Measurements from ENCODE around the gene TALDO1.

Gene TALDO1

DNA sequence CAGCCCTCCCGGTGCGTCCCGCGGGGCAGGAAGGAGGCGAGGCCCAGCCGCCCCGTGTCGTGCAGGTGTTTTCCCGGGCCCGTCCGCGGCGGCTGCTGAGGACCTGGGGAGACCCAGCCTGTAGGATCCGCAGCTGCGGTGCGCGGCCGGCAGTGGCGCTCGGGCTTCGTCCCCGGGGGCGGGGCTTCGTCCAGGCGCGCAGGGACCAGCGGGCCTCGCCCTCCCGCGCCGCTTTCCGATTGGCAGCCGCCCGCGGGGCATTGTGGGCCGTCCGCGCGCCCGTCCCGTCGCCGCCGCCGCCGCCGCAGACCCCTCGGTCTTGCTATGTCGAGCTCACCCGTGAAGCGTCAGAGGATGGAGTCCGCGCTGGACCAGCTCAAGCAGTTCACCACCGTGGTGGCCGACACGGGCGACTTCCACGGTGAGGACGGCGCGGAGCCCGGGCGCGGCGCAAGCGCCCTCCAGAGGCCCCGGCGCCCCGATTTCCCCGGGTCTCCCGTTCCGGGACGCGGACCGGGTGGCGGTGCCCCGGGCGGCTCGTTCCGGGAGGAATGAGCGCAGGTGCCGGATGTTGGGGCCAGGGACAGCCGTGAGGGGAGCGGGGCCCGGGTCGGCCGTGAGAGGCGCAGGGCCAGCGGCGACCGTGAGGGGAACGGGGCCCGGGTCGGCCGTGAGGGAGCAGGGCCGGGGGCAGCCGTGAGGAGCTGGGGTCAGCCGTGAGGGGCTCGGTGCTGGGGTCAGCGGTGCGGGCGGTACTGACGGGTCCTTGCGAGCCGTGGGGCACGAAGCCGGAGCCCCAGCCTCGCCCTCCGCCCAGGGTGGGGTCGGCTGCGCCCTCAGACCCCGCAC lies at the start of gene TALDO1:
Gene TALDO1, plus strand, starts transcription at position 307 of the 849 bp plus-strand sequence. Its CDS starts 18 bp downstream, at position 325.
- peak; percentile 50 for DNase-seq

DNA sequence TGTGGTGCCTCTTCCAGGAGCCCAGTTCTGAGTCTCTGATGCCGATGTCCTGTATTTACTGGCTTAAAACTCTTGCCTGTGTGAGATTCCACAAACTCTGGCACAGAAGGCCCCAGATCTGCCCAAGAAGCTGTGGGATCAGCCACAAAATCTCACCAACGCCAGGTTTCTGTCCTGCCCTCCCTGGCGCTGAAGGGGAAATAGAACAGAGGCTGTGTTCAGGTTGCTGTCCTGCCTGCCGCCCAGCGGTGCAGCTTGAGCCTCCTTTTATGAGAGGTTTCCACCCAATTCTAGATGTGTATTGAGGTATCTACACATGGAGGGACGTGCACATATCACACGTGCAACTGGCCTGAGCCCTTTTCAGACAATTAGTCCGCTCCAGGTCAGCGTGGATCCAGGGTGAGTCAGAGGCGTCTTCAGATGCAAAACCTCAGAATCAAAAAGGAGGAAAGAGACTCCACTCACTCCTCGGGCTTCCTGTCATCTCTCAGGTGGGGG lies 49.4 kb upstream of the TALDO1 start:
- no peak for DNase-seq

GRCh38 chr11:698493-699115 lies 48.7 kb upstream of the TALDO1 start:
- DNase-seq, result no peak

GRCh38 chr11:699116-699508 lies 48.2 kb upstream of the TALDO1 start:
- DNase-seq, result no peak

DNA sequence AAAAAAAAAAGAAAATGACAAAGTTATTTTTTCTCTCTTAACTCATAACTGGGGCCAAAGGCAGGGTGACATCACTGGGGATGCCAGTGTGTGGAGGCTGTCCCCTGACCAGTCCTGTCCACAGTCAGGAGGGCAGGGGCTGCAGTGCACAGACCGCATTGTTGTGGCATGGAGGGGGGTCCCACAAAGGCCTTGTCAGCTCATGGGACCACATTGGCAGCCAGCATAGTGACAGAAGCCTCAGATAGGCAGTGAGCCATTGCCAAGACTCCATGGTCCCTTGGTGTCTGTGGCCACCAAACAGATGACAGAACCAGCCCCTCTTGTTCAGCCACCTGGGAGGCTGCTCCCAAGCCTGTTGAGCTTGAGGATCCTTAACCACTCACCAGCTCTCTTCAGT lies 47.5 kb upstream of the TALDO1 start:
- peak; percentile 26 for DNase-seq

GRCh38 chr11:701741-702461 lies 45.4 kb upstream of the TALDO1 start:
- DNase-seq, result no peak

- DNase-seq, result no peak
These were observed 44.5 kb upstream of the TALDO1 start for GRCh38 chr11:702462-703461.

GRCh38 chr11:703506-703905 lies 43.8 kb upstream of the TALDO1 start:
- no peak for DNase-seq

GRCh38 chr11:704228-704674 lies 43.0 kb upstream of the TALDO1 start:
- no peak for DNase-seq

DNA sequence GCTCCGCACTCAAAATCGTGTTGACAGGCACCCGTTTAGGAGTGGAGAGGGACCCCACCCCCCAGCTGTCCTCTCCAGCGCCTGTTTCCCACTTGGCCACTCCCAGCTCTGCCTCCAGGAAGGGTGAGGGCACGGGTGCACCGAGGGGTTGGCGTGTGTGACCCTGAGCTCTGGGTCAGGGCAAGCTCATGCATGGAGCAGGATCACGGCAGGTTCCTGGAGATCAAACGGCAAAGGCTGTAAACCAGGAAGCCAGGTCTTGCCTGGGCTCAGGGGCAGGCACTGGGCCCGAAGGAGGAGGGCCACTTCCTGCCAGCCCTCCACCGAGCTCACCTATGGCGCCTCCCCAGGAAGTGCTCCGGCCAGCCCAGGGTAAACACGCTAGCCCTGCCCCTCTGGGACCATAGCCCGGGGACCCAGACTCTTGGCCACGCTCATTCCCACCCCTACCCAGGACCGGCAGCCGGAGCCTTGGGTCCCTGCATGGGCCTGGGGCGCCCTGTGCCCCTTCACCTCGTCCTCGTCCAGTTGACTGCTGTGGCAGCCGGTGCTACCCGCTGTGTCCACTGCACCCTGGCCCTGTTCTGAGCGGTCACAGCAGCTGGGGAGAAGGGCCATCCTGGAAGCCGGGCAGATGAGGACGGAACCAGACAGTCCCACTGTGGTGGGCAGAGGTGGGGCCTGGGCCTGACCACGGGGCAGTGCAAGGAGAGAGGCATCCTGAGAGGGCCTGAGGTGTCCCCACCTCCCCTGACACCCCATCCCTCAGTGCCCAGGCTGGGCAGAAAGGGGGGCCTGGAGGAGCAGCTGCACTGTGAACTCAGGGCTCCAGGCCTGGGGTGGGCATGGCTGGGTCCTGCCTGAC lies 42.3 kb upstream of the TALDO1 start:
- DNase-seq, result no peak

GRCh38 chr11:705646-706438 lies 41.4 kb upstream of the TALDO1 start, which contains the start of gene EPS8L2:
Gene EPS8L2, plus strand, starts transcription at chr11:706231. Its CDS starts 3,177 bp downstream, at chr11:709408.
- DNase-seq, result no peak

DNA sequence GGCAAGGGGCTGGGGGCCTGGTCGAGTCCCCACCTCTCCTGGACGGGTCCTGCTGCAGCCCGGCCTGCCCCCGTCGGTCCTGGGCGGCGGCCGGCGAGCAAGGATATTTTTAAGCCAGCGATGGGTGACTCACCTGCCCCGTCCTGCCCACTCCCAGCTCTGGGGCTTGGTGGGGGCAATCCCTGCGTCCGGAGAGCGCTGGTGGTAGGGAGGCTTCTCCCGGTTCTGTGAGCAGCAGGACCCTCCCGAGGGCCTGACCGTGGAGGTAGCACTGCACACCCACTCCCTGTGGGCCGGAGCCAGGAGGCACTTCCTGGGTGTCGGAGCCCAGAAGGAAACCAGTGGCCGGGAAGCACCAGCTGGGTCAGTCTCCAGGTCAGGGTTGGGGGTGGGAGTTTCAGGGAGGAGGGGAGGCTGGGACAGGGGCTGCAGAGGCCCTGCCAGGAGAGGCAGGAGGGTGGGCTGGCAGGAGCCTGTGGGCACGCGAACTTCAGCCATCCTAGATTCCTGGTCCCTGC lies 40.8 kb upstream of the TALDO1 start:
- DNase-seq, result no peak

DNA sequence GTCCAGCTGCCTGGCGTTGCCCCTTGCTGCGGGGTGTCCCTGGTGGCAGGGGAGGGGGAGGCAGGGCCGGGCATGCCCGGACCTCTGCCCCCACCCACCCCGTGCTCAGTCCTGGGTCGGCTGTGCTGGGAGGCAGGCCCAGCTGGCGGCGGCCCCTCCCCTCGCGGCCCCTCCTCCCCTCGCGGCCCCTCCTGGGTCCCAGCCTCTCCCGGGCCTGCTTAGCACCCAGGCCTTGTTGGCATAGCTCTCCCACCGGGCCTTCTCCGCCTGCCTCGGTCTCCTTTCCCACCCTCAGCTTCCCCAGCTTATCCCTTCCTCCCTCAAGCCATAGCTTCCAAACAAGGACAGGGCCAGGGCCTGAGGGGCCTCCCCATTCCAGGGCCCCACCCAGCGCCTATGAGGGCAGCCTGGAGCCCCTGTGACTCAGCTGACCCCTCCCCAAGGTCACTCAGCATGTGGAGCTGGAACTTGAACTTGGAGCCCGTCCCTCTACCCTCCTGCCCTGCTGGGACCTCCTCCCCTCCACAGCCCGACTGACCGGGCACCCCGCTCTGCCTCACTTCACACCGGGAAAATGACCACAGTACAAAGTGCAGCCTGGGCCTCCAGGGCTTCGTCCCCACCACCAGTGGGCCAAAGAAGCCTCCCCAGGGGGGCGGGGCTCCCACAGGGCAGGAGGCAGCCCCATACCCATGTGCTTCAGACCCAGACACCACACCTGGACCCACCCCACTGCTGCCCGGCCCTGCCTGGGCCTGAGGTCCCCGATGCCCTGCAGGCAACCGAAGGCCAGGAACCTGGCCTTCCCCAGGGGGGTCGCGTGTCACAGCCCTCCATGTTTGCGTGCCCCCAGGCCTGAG lies 40.1 kb upstream of the TALDO1 start:
- DNase-seq, result no peak

DNA sequence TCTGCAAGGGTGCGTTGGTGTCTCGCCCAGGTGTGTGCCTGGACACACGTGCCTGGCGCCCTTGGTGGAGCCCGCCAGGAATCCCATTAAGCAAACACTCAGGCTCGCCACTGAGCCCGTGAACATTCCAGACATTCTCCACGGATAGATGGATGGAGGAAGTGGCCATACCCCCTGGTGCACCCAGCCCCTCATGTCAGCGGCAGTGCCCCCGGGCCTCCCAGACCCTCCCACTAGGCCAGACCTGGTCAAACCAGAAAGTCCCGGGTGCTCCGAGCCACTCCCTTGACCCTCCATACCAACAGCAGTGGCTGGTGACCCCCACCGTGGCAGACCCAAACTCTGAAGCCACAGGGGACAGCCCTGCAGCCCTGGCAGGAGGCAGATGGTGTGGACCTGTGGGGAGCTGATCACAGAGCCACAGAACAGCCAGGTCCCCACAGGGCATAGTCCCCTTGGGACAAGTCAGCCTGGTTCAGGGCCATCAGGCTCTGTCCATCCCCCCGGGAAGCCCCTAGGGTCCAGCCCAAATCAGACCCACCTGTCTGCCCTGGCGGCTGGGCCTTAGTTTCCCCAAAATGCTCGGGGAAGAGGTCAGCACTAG lies 39.3 kb upstream of the TALDO1 start:
- no peak for DNase-seq

GRCh38 chr11:708511-708910 lies 38.8 kb upstream of the TALDO1 start:
- DNase-seq, result no peak

DNA sequence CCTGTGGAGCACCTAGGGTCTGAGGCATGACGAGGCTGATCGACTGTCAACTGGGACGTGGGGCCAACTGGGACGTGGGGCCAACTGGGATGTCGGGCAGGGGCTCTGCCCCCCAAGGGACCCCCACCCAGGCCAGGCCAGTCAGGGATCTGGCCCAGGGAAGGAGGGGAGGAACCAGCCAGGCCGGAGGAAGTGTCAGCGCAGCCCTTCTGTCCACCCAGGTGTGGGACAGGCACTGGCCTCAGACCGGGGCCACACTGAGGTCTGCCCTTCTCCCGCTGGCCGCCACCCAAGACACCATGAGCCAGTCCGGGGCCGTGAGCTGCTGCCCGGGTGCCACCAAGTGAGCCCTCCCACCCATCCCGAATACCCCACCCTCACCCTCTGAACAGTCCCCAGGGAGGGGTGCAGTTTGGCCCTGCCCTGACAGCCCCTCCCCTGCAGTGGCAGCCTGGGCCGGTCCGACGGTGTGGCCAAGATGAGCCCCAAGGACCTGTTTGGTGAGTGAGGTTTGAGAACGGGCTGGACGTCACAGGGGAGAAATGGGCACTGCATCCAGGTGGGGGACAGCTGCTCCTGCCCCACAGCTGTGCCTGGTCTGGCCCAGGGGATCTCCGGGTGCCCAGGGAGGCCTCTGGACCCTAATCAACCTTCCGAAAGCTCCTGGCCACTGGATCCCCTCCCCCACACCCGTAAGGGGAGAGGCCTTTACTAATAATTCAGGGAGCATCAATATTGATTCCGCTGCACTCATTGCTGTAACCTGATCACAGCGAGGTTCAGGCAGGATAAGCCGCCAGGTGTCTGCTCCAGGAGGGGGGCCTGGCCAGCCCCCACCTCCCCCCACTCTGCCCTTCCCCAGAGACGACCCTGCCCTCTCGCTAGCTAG lies 37.9 kb upstream of the TALDO1 start:
- DNase-seq, result no peak

- no peak for DNase-seq
These were observed 32.8 kb upstream of the TALDO1 start for GRCh38 chr11:714436-714835.

Measured in DMS79 treated with DMSO at 0.1 percent for 48 hours (cell line).